Common myeloid progenitor, CD34-positive (primary cell): ENCODE data around the gene GRM8.
A peak's percentile ranks its signal among the peaks of the same experiment; 100 is the strongest.

ENCODE experiments used
- CTCF ChIA-PET: fragments of 350-600 bp; sonication (Branson Sonifier 250); formaldehyde crosslinking; loops from one replicate; lab custom pipeline; 2021; ENCODE audit warnings: antibody characterized with exemption; lab: Charles Lee
- POLR2A ChIA-PET: fragments of 350-600 bp; sonication (Branson Sonifier 250); formaldehyde crosslinking; loops from one replicate; lab custom pipeline; 2021; ENCODE audit warnings: antibody characterized with exemption; lab: Charles Lee
- DNase-seq, 3 donors: peaks; one replicate each; pipeline versions ENCODE4 v3.0.0 to v3.0.0-alpha.2; 2013
- H3K27ac ChIP-seq, 2 experiments: 1 replicate in 1 of 2; 2 replicates in 1 of 2; pipeline ENCODE4 v1.7.0; 2013; ENCODE audit warnings: inconsistent platforms in 2 of 2, low read length in 2 of 2, mild to moderate bottlenecking in 2 of 2, low read depth in 1 of 2, moderate library complexity in 1 of 2; ENCODE audit not compliant: severe bottlenecking in 2 of 2, insufficient read depth in 1 of 2, poor library complexity in 1 of 2
- H3K27me3 ChIP-seq, 5 experiments: replicated peaks in 2 of 5; 1 replicate in 3 of 5; 2 replicates in 2 of 5; pipeline versions ENCODE4 v1.6.1 to v1.7.0; 2013; ENCODE audit warnings: low read length in 4 of 5, mild to moderate bottlenecking in 2 of 5, moderate library complexity in 2 of 5, inconsistent platforms in 1 of 5; ENCODE audit not compliant: insufficient read depth in 5 of 5, control insufficient read depth in 4 of 5
- H3K36me3 ChIP-seq, 4 experiments: 1 replicate in 2 of 4; 2 replicates in 2 of 4; pipeline versions ENCODE4 v1.6.1 to v1.7.0; 2013; ENCODE audit warnings: low read length in 3 of 4, control low read depth in 1 of 4, mild to moderate bottlenecking in 1 of 4; ENCODE audit not compliant: control insufficient read depth in 4 of 4, insufficient read depth in 4 of 4
- H3K4me1 ChIP-seq, 4 experiments: 1 replicate in 3 of 4; 2 replicates in 1 of 4; pipeline versions ENCODE4 v1.6.1 to v1.7.1; 2013; ENCODE audit warnings: low read length in 3 of 4, mild to moderate bottlenecking in 3 of 4, control low read depth in 1 of 4, inconsistent platforms in 1 of 4, moderate library complexity in 1 of 4; ENCODE audit not compliant: control insufficient read depth in 4 of 4, insufficient read depth in 4 of 4; ENCODE audit errors: control extremely low read depth in 1 of 4
- H3K4me3 ChIP-seq, 7 experiments: 1 replicate in 4 of 7; 2 replicates in 3 of 7; pipeline versions ENCODE4 v1.5.1 to v1.7.0; 2013; ENCODE audit warnings: mild to moderate bottlenecking in 7 of 7, low read length in 6 of 7, moderate library complexity in 6 of 7, inconsistent platforms in 2 of 7, low read depth in 2 of 7, control low read depth in 1 of 7; ENCODE audit not compliant: insufficient read depth in 4 of 7, control insufficient read depth in 1 of 7; ENCODE audit errors: extremely low read depth in 1 of 7
- H3K9me3 ChIP-seq, 5 experiments: 1 replicate in 4 of 5; 2 replicates in 1 of 5; pipeline versions ENCODE4 v1.6.1 to v1.7.1; 2013; ENCODE audit warnings: low read length in 4 of 5, mild to moderate bottlenecking in 2 of 5, inconsistent platforms in 1 of 5, low read depth in 1 of 5, moderate library complexity in 1 of 5; ENCODE audit not compliant: control insufficient read depth in 4 of 5, insufficient read depth in 2 of 5; ENCODE audit errors: control extremely low read depth in 1 of 5
- WGBS: methylation state at CpG from one replicate; pipeline ENCODE4 v1.1.5; 2013; ENCODE audit not compliant: insufficient coverage; 5-methylcytosine and 5-hydroxymethylcytosine counted together

GRM8 gene

DNA sequence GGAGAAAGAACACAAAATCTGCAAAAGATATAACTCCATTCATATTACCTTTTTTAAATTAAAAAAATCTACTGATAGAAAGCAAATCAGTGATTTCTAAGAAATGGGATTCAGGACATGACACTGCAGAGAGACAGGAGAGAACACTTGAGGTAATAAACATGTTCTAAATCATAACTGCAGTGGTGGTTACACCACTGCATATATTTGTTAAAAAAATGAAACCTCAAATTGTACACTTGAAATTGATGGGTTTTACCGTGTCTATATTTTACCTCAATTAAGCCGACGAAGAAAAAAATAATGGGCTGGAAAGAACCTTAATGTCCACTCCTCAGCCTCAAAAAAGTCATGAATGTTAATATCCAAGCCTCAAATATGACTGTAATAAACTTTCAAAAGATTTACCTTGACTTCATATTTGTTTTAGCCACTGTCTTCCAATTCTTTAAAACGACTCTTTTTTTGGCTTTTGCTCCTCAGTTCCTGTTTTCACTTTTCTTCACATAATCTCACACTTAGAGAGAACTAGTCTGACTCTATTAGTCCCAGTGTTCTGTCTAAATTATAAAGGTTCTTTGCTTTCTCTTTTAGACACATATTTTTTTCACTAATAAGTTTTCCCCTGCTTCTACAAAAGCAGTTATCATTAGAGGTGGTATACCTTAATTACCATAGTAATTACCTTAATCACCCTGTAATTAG, 502.4 kb downstream of the GRM8 start:
- ChIA-PET CTCF (no interaction called here), POLR2A (no interaction called here)
- no peak for DNase-seq
- no peak overlapping the region for H3K27ac ChIP-seq
- no peaks in the 10 kb centered on the region for H3K36me3 ChIP-seq
- H3K4me1 ChIP-seq = no peaks in the 10 kb centered on the region
- no peaks in the 10 kb centered on the region for H3K9me3 ChIP-seq
- H3K27me3 ChIP-seq = peaks cover 0 to 2% (median 0%) of the 10 kb centered on the region in 5 experiments
- no peak overlapping the region for H3K4me3 ChIP-seq
- WGBS = 93% methylated on average over 4 of the region's 4 CpGs

DNA sequence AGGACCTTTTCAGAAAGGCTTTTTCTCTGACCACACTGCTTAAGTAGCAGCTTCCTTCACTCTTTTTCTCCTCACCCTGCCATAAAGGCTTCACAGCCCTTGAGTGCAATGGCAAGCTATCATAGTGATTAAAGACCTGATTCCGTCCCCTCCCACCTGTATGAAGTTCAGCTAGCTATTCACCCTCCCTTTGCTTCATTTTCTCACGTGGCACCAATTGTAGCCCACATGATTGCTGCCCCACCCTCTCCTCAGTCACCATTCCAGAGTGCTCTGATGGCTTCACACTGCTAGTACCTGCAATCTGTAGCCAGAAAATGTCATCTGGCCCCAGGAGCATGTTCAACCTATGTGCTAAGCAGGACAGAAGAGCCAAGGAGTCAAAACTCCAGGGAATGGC, 523.8 kb downstream of the GRM8 start:
- no peak for DNase-seq
- ChIA-PET CTCF (no interaction called here), POLR2A (no interaction called here)
- H3K27ac ChIP-seq = no peak overlapping the region
- H3K36me3 ChIP-seq = no peaks in the 10 kb centered on the region
- no peaks in the 10 kb centered on the region for H3K9me3 ChIP-seq
- H3K27me3 ChIP-seq = no peaks in the 10 kb centered on the region
- H3K4me1 ChIP-seq = no peaks in the 10 kb centered on the region
- no peak overlapping the region for H3K4me3 ChIP-seq
- WGBS = 46% methylated on average over 2 of the region's 2 CpGs

DNA sequence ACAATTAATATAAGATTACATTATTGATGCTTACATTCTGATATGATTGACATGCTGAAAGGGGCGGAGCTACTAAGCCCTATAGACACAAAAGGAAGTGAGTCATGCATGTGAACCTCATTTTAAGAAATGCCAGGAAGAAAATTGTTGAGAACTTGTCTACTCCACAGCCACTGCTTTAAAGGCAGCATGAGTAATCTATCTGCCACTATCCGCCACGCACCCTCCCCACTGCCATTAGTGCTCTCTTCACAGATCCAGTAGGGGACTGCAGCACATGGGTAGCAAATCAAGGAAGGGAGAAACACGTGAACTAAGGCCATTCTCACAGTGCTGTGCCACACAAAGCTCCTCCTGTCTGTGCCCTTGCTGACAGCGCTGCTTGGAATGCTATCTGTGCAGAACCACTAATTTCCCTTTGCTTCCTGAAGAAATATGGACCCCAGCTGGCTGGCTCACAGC, 524.8 kb downstream of the GRM8 start:
- DNase-seq = peak in 2 of 3 donors; percentile 5 to 22

DNA sequence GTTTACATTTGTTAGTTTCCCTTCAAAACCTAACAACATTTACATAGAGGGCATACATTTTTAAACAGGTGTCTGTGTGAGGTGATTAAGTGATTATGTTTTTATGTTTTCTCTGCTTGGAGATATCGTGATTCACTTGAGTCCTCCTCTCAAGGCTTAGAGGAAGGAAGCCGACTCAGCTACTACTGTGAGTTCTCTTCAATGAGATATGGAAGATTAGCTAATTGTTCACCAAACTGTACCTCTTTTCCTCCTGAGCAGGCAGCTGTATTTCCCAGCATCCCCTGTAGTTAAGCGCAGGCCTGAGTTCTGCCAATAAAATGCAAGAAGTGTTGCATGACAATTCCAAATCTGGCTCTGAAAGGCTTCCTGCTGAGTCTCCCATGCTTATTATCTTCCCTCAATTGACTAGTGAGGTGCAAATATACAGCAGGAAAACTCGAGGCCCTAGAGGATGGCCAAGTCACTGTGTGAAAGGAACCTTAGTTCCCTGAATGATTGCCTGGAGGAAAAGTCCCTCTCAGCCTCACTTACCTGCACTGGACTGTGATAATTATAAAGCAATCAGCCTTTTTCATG, 528.7 kb downstream of the GRM8 start:
- Histone ChIP-seq H3K27me3 (no peaks in the 10 kb centered on the region), H3K27ac (no peak overlapping the region), H3K4me1 (no peaks in the 10 kb centered on the region), H3K36me3 (no peaks in the 10 kb centered on the region), H3K9me3 (no peaks in the 10 kb centered on the region), H3K4me3 (no peak overlapping the region)
- CTCF ChIA-PET = no interaction called here
- POLR2A ChIA-PET = no interaction called here
- DNase-seq = no peak
- 79% methylated on average over 4 of the region's 4 CpGs for WGBS

More for the DNA sequence above, 524.8 kb downstream of the GRM8 start:
- H3K4me3 ChIP-seq = no peak overlapping the region
- H3K27me3 ChIP-seq = no peaks in the 10 kb centered on the region
- CTCF ChIA-PET = interaction anchor here (0.7 kb wide), 1 partner anchor 14 kb away, joined by 3 read pairs; no protein-coding TSS in a partner anchor
- POLR2A ChIA-PET = no interaction called here
- H3K4me1 ChIP-seq = no peaks in the 10 kb centered on the region
- 43% methylated on average over 1 of the region's 5 CpGs for WGBS
- no peaks in the 10 kb centered on the region for H3K36me3 ChIP-seq
- H3K9me3 ChIP-seq = no peaks in the 10 kb centered on the region
- no peak overlapping the region for H3K27ac ChIP-seq

DNA sequence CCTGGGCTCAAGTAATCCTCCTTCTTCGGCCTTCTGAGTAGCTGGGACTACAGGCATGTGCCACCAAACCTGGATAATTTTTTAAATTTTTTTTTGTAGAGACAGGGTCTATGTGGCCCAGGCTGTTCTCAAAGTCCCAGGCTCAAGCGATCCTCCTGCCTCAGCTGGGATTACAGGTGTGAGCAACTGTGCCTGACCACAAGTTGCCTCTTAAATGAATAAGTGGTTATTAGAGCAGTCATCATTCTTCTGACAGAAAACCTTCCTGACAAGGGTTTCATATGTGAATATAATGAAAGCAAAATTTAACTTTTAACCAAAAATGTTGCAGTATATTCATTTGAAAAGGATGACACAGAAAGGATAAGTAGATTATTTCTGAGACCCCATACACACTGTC, 532.5 kb downstream of the GRM8 start:
- 93% methylated on average over 2 of the region's 2 CpGs for WGBS
- ChIA-PET POLR2A (no interaction called here), CTCF (no interaction called here)
- DNase-seq = no peak
- H3K27me3 ChIP-seq = peaks cover 0 to 2% (median 0%) of the 10 kb centered on the region in 5 experiments
- H3K27ac ChIP-seq = no peak overlapping the region
- H3K4me3 ChIP-seq = no peak overlapping the region
- no peaks in the 10 kb centered on the region for H3K9me3 ChIP-seq
- H3K4me1 ChIP-seq = no peaks in the 10 kb centered on the region
- H3K36me3 ChIP-seq = no peaks in the 10 kb centered on the region

DNA sequence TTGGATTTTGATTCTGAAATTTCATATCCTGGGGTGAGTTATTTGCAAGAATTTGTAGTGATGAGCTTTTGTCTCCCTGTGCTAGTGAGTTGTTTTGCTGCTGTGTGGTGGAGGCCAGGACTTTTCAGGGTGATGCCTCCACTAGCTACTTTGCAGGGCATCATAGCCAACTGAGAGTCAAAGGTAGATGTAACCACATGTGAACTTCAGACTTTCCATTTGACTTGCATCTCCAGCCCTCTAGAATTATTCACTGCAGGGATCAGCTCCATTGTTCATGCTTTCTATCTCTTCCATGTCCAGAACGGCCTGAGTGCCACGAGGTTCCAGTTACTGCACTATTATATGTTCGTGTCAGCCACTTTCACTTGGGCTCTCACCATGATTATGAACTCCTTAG, 534.3 kb downstream of the GRM8 start:
- ChIA-PET POLR2A (no interaction called here), CTCF (interaction anchor here (0.6 kb wide), 1 partner anchor 110 kb away, joined by 3 read pairs; no protein-coding TSS in a partner anchor)
- Histone ChIP-seq H3K4me3 (no peak overlapping the region), H3K36me3 (no peaks in the 10 kb centered on the region), H3K9me3 (no peaks in the 10 kb centered on the region), H3K27ac (no peak overlapping the region), H3K4me1 (no peaks in the 10 kb centered on the region), H3K27me3 (peaks cover 0 to 2% (median 0%) of the 10 kb centered on the region in 5 experiments)
- WGBS = 100% methylated on average over 3 of the region's 3 CpGs
- DNase-seq = no peak

DNA sequence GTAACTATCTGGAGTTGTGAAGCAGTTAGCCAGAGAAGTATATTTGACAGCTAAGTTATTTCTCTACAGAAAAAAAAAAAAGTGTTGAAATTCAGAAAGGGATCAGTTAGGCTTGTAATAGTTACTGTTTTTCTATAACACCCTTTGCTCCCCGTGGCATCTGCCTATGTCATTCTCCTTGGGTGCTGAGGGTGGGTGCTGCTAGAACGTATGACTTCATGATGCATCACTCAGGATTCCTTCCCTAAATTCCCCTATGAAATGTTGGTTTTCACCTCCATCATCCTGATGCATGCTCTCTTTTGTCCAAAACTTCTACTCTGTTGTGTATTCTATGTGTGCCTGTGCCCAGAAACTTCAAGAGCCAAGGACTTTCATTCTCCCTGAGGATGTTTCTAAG, 536.4 kb downstream of the GRM8 start:
- POLR2A ChIA-PET = no interaction called here
- H3K27ac ChIP-seq = no peak overlapping the region
- CTCF ChIA-PET = no interaction called here
- no peaks in the 10 kb centered on the region for H3K36me3 ChIP-seq
- H3K4me3 ChIP-seq = no peak overlapping the region
- peaks cover 0 to 8% (median 0%) of the 10 kb centered on the region in 5 experiments for H3K9me3 ChIP-seq
- no peaks in the 10 kb centered on the region for H3K4me1 ChIP-seq
- WGBS = 100% methylated on average over 1 of the region's 2 CpGs
- DNase-seq = no peak
- peaks cover 0 to 2% (median 0%) of the 10 kb centered on the region in 5 experiments for H3K27me3 ChIP-seq
